Hematopoietic multipotent progenitor cell (in vitro differentiated cells): ENCODE data around the gene ZNF267. TPM values are rescaled to one million over a fixed set of nuclear protein-coding genes. Genes with fewer than 3 reads are reported as not detected.
"Not testable (repeated sequence)": the region's sequence is repeated elsewhere in the genome, so short reads cannot be mapped to it uniquely, and the experiment has no call there.

ENCODE experiments used
- DNase-seq, 3 donors: peaks; one replicate each; pipeline ENCODE4 v3.0.0-alpha.2; 2011 to 2015; ENCODE audit warnings: low read depth in 2 of 3, low spot score in 2 of 3
- total RNA-seq: library from RNA; depleted of rRNA; stranded (reverse); fragments of >200 nt; gene quantifications from one replicate; pipeline ENCODE4 v1.2.3, GENCODE V29; 2012

ZNF267 gene
- total RNA-seq, result 12.9 TPM

DNA sequence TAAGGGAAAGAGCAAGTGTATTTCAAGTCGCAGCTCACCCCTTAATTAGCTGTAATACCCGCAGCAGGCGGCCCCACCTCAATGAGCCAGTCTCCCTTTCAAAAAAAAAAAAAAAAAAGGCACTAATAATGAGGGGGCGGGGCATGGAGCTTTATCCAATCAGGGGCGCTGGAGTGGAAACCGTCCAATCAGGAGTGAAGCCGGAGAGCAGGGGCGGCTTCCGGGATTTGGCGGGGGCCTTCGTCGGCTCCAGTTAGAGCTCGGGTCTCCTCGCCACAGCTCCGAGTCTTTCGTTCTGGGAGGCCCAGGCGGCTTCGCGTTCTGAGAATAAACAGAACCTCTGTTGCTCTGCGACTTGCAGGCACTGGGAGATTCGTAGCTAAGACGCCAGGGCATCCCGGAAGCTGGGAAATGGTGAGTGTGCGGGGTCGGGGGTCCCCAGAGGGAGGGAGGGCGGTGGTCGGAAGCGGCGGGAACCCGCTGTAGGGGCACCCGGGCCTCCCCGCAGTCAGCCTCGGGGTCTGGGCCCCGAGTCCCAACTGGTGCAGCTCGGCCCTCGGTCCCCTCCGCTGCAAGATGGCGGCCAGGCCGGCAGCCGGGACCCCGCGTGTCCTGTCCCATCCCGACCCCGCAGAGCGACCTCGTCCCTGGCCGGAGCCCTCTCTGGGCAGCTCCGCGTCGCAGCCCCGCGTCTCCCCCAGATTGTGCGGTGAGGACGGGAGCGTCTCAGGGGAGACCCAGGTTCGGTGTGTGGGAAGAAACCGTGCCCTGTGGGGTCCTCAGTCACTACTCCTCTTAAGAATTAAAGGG, at the start of gene ZNF267:
TSS of gene ZNF267 (plus strand) at position 252 of the 810 bp plus-strand sequence. CDS start at position 412, 160 bp downstream.
- peak; percentile 76 to 98 (median 94) for DNase-seq

- DNase-seq, result no peak
Observed at GRCh38 chr16:31833047-31833446, 40.6 kb upstream of the ZNF267 start.

- not testable (repeated sequence) for DNase-seq
Observed at GRCh38 chr16:31836396-31836795, 37.2 kb upstream of the ZNF267 start.

DNA sequence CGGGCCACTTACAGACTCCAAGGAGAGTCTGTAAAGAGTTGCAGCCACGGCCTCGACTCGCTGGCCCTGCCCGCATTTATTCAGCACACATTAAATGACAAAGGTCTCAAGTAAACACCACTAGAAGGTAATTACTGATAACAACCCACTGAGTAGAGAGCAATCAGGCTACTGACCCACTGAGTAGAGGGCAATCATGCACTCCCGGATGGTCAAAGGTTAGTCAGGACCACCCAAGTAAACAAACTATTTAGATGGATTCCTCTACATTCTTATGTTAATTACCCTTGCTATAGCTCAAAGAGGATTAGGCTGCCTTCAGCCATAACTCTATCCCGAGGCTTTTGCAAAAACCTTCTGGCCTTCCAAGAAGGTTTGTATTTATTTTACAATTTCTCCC, 30.7 kb upstream of the ZNF267 start:
- no peak for DNase-seq

GRCh38 chr16:31848572-31848971, 25.0 kb upstream of the ZNF267 start:
- not testable (repeated sequence) for DNase-seq

GRCh38 chr16:31853291-31853690, 20.3 kb upstream of the ZNF267 start:
- no peak for DNase-seq

DNA sequence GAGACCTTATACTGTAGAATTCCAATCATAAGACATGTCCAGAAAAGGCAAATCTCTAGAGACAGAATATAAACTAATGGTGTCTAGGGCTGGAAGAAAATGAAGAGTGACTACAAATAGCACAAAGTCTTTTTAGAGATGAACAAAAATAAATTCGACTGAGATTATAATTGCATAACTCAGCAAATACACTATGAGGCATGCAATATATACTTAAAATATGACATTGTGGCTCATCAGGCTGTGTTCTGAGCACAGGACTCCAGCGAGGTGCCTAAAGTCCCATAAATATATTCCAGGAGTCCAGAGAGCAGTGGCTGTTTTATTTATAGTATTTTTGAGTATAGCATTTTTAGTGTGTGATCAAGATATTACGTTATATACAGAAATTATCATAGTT, 13.1 kb upstream of the ZNF267 start:
- no peak for DNase-seq

- DNase-seq, result peak in 1 of 3 donors; percentile 26
Observed at GRCh38 chr16:31861455-31861854, 12.2 kb upstream of the ZNF267 start.

GRCh38 chr16:31862761-31863160, 10.8 kb upstream of the ZNF267 start:
- no peak for DNase-seq

DNA sequence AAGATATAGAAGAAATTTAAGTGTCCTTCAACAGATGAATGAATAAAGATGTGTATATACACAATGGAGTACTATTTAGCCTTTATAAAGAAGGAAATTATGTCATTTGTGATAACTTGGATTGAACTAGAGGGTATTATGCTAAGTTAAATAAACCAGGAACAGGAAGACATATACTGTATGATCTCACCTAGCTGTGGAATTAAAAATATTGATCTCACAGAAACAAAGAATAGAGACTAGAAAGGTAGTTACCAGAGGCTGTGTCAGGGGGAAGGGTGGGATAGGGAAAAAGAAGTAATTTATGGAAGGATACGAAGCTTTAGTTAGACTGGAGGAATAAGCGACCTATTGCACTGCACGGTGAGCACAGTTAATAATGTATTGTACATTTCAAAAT, 5.4 kb upstream of the ZNF267 start:
- DNase-seq, result no peak

- DNase-seq, result peak; percentile 67 to 85 (median 75)
Observed at GRCh38 chr16:31868691-31869167, 4.9 kb upstream of the ZNF267 start.

DNA sequence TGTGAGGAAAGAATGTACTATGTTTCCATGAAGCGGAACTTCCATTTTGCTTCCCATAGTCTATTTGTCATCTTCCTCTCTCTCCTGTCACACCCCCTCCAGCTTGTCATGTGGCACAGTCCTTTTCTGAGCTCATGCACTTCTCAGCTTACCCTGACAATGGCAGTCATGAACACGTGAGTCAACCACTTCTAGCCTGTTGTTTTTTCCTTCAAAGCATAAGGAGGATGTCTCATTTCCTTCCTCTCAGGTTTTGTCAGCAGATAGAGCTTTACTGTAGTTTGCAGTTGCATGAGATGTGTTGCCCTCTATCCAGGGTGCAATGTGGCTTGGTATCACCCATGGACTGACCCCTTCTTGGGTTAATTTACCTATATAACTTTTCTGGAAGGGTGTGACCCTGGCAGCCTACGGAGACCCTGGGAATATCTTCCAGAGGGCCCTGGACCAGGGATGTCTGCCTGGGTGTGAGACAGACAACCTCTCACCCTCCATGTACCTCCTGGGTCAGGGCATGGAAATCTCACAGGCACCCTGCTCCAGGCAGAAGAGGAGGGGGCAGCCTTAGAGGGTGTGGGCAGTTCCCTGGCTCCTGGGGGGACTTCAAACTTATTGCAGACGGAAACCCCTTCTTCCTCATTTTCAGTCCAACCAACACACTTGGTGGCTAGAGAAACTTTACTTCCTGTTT, 4.0 kb upstream of the ZNF267 start:
- DNase-seq, result peak; percentile 52 to 94 (median 90)

GRCh38 chr16:31870809-31871208, 2.8 kb upstream of the ZNF267 start:
- DNase-seq, result no peak

- DNase-seq, result no peak
Observed at GRCh38 chr16:31871510-31871909, 2.1 kb upstream of the ZNF267 start.

GRCh38 chr16:31872201-31872600, 1.4 kb upstream of the ZNF267 start:
- no peak for DNase-seq

DNA sequence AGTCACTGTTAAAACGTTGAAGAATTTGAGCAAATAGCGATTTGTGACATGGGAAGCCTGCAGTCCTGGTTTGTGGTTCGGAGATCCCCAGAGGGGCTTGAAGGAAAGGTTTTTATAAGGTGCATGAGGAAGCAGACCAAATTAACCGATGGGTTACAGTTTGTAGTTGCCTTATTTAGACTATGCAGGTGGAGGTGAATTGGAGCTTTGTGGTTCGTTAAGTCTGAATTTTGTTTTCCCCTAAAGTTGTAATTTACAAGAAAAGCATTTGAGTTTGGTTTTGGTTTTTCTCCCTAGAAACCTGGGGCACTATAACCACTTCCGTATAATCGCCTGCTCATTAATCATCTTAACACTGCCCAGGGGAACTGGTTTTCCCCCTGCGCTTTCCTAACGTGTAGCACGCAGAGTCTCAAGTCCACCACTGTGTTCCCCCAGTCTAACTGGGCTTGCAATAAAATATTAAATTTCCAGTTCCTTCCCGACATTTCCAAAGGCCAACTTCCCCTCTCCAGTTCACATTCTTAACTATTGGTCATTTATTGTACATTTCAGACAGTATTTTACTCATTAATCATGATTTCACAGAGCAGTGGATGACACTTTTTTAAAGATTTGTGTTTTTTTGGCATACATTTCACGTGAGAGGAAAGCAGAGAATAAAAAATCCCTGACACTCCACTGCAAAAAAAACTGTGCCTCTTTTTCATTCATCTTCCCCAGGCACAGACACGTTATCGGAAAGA, 932 bp downstream of the ZNF267 start:
- peak in 2 of 3 donors; percentile 57 to 62 for DNase-seq

DNA sequence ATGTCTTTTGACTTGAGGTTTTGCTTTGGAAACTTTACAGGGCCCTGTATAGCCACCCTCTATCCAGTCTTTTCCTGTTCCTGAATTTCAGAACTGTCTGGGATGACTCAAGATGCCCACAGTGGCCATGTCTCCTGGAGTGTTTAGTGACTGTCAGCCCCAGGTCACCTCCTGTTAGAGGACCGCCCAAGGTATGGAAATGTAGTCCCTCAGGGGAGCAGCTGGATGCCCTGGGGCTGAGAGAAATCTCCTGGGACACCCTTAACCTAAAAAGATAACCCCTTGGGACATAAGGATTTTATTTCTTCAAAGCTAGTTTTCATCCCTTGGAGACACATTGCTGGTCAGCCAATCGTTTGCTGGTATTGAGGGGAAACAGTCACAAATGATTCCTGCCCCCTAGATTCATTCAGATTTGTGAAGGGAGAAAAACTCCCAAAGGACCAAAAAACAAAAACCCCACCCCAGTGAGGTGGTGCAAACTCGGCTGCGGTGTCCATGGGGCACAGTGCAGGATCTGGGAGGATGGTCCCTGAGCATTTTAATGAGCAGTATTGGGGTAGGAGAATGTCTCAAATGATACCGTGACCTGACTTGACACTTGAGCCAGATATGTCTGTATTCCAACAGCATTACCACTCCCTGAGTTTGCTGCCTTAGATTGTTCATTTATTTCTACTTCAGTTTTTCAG, 1.7 kb downstream of the ZNF267 start:
- DNase-seq, result no peak

GRCh38 chr16:31875928-31876547, 2.4 kb downstream of the ZNF267 start:
- no peak for DNase-seq

GRCh38 chr16:31876951-31877828, 3.6 kb downstream of the ZNF267 start:
- DNase-seq, result peak in 2 of 3 donors; percentile 60 to 77
